ENCODE measurements around the gene CC2D2A. TPM values are rescaled to one million over a fixed set of nuclear protein-coding genes. Genes with fewer than 3 reads are reported as not detected.

CC2D2A gene
- total RNA-seq, 6 experiments from 2014 or later: 19.1 to 26.5 (median 21.8) TPM

GRCh38 chr4:15427701-15428100 is 42.0 kb upstream of the CC2D2A start, which contains the start of gene C1QTNF7:
C1QTNF7 (plus strand) TSS chr4:15428033; CDS start chr4:15435744, 7,711 bp downstream.
- no peaks in the 10 kb centered on the region for H3K4me1 Mint-ChIP-seq (ENCODE audit: low read depth)
- peaks cover 4% of the 10 kb centered on the region; the same call in 1 of the 2 replicates for H3K9me3 Mint-ChIP-seq
- no peaks in the 10 kb centered on the region for H3K36me3 Mint-ChIP-seq (ENCODE audit: low read depth)
- H3K27ac Mint-ChIP-seq: no peak within 1 kb of the TSS
- DNase-seq: no peak
- H3K27me3 Mint-ChIP-seq (ENCODE audit: insufficient read depth): peaks cover 7% of the 10 kb centered on the region
- H3K4me3 Mint-ChIP-seq: no peak within 1 kb of the TSS
- TF ChIP-seq CTCF (IDR thresholded peaks at IDR 0.05): no peak

GRCh38 chr4:15428611-15429010 is 41.1 kb upstream of the CC2D2A start:
- H3K36me3 Mint-ChIP-seq (ENCODE audit: low read depth): no peaks in the 10 kb centered on the region
- H3K27me3 Mint-ChIP-seq (ENCODE audit: insufficient read depth): peaks cover 7% of the 10 kb centered on the region
- H3K27ac Mint-ChIP-seq: no peak overlapping the region
- H3K4me1 Mint-ChIP-seq (ENCODE audit: low read depth): no peaks in the 10 kb centered on the region
- H3K9me3 Mint-ChIP-seq: peaks cover 4% of the 10 kb centered on the region; the same call in 1 of the 2 replicates
- no peak overlapping the region for H3K4me3 Mint-ChIP-seq
- no peak for TF ChIP-seq CTCF (IDR thresholded peaks at IDR 0.05)
- DNase-seq: no peak

GRCh38 chr4:15434091-15434490 is 35.6 kb upstream of the CC2D2A start:
- no peak overlapping the region for H3K27ac Mint-ChIP-seq
- H3K36me3 Mint-ChIP-seq (ENCODE audit: low read depth): no peaks in the 10 kb centered on the region
- H3K9me3 Mint-ChIP-seq: peaks cover 4% of the 10 kb centered on the region; the same call in 1 of the 2 replicates
- no peak for TF ChIP-seq CTCF (IDR thresholded peaks at IDR 0.05)
- H3K27me3 Mint-ChIP-seq (ENCODE audit: insufficient read depth): peaks cover 2% of the 10 kb centered on the region
- no peak for DNase-seq
- no peak overlapping the region for H3K4me3 Mint-ChIP-seq
- H3K4me1 Mint-ChIP-seq (ENCODE audit: low read depth): peaks cover 17% of the 10 kb centered on the region

- Mint-ChIP-seq H3K27me3 (ENCODE audit: insufficient read depth) (peaks cover 2% of the 10 kb centered on the region), H3K36me3 (ENCODE audit: low read depth) (no peaks in the 10 kb centered on the region), H3K4me1 (ENCODE audit: low read depth) (peaks cover 22% of the 10 kb centered on the region), H3K4me3 (no peak overlapping the region), H3K9me3 (peaks cover 4% of the 10 kb centered on the region; the same call in 1 of the 2 replicates), H3K27ac (no peak overlapping the region)
- no peak for DNase-seq
- TF ChIP-seq CTCF (IDR thresholded peaks at IDR 0.05): no peak
Observed at GRCh38 chr4:15434676-15435075, 35.0 kb upstream of the CC2D2A start.

GRCh38 chr4:15436513-15436912 is 33.2 kb upstream of the CC2D2A start:
- H3K36me3 Mint-ChIP-seq (ENCODE audit: low read depth): no peaks in the 10 kb centered on the region
- H3K4me3 Mint-ChIP-seq: no peak overlapping the region
- peaks cover 2% of the 10 kb centered on the region for H3K27me3 Mint-ChIP-seq (ENCODE audit: insufficient read depth)
- no peak for TF ChIP-seq CTCF (IDR thresholded peaks at IDR 0.05)
- peak; percentile 21 for DNase-seq
- H3K9me3 Mint-ChIP-seq: peaks cover 4% of the 10 kb centered on the region; the same call in 1 of the 2 replicates
- peaks cover 22% of the 10 kb centered on the region for H3K4me1 Mint-ChIP-seq (ENCODE audit: low read depth)
- H3K27ac Mint-ChIP-seq: no peak overlapping the region

Data from HFFc6 (cell line).